GM10266 (cell line): ENCODE data around the gene FKBP9.
A peak's percentile ranks its signal among the peaks of the same experiment; 100 is the strongest.

ENCODE experiments used
- DNase-seq: peaks from one replicate; pipeline ENCODE4 v3.0.0; 2012; ENCODE audit errors: extremely low spot score
- CTCF ChIP-seq: IDR thresholded peaks from 2 replicates; pipeline ENCODE4 v1.5.1; 2012; ENCODE audit warnings: mild to moderate bottlenecking, low read depth; ENCODE audit not compliant: control insufficient read depth, insufficient read depth; ENCODE audit errors: missing control alignments

Gene FKBP9

DNA sequence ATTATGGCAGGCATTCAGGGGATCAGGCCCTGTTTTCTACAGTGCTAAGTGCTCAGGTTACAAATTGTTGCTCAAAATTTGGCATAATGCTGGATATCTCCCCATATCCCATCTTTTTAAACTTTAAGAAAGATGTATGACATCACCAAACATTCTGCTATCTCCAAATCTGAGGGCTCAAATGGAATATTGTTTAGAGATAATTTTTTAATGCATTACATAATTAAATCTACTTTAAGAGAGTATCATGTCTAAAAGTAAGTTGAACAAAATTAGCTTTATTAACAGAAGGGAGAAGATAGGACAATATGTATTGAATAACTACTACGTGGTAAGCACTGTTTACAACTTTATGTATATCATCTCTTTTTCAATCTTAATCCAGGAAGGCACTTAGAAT, 91.5 kb downstream of the FKBP9 start:
- no peak for TF ChIP-seq CTCF

GRCh38 chr7:33050535-33051318, 93.5 kb downstream of the FKBP9 start:
- peak; percentile 57 for TF ChIP-seq CTCF
- DNase-seq, result peak; percentile 32

More for the DNA sequence above, 91.5 kb downstream of the FKBP9 start:
- no peak for DNase-seq

GRCh38 chr7:33053721-33054120, 96.5 kb downstream of the FKBP9 start:
- no peak for DNase-seq
- no peak for TF ChIP-seq CTCF

DNA sequence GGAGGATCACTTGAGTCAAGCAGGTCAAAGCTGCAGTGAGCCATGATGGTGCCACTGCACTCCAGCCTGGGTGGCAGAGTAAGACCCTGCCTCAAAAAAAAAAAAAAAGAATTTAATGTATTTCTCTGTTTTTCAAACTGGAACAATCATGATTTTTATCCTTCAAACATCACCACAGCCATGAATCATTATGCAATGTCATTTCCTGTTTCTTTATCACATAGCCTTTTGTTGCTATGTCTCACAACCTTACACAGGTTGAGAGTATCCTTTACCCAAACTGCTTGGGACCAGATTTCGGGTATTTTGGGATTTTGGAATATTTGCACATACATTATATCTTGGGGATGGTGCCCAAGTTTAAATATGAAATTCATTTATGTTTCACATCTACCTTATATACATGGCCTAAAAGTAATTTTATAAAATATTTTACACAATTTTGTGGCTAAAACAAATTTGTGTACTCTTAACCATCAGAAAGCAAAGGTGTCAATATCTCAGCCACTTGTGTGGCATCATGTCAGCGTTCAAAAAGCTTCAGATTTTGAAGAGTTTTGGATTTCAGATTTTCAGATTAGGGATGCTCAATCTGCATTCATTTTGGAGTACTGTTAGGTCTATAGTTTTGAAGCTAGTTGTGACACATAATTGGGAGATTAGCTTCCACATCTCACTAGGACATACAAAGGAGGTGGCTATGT, 97.2 kb downstream of the FKBP9 start:
- no peak for TF ChIP-seq CTCF
- DNase-seq, result no peak

- TF ChIP-seq CTCF, result no peak
- no peak for DNase-seq
Observed at GRCh38 chr7:33055158-33055557, 97.9 kb downstream of the FKBP9 start.
